GM18868 (cell line): ENCODE measurements around the gene OR51E2.
A peak's percentile ranks its signal among the peaks of the same experiment; 100 is the strongest.
"Not testable (repeated sequence)": the region's sequence is repeated elsewhere in the genome, so short reads cannot be mapped to it uniquely, and the experiment has no call there.

ENCODE experiments used
- ATAC-seq: cut with Tn5 transposase; IDR thresholded peaks from one replicate; pipeline ENCODE4 v1.9.1; 2021; ENCODE audit warnings: mild to moderate bottlenecking, moderate library complexity; ENCODE audit not compliant: unreplicated experiment

Gene OR51E2

GRCh38 chr11:4697585-4697984, at the start of gene OR51E2:
TSS of gene OR51E2 (minus strand) at chr11:4697853. CDS start at chr11:4682711, 15,142 bp downstream.
- ATAC-seq, result no peak

DNA sequence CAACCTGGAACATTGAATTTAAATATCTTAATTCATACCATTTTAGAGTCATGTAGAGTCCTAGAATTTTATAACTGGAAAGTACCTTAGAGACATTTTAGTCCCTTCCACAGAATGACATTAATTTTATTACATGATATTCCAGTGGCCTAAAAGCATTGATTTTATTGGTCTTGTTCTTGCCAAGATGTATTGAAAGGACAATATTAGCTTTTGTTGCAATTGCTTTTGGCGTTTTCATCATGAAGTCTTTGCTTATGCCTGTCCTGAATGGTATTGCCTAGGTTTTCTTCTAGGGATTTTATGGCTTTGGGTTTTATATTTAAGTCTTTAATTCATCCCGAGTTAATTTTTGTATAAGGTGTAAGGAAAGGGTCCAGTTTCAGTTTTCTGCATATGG, 43.1 kb upstream of the OR51E2 start:
- no peak for ATAC-seq

GRCh38 chr11:4727171-4727570, 29.5 kb upstream of the OR51E2 start:
- no peak for ATAC-seq

DNA sequence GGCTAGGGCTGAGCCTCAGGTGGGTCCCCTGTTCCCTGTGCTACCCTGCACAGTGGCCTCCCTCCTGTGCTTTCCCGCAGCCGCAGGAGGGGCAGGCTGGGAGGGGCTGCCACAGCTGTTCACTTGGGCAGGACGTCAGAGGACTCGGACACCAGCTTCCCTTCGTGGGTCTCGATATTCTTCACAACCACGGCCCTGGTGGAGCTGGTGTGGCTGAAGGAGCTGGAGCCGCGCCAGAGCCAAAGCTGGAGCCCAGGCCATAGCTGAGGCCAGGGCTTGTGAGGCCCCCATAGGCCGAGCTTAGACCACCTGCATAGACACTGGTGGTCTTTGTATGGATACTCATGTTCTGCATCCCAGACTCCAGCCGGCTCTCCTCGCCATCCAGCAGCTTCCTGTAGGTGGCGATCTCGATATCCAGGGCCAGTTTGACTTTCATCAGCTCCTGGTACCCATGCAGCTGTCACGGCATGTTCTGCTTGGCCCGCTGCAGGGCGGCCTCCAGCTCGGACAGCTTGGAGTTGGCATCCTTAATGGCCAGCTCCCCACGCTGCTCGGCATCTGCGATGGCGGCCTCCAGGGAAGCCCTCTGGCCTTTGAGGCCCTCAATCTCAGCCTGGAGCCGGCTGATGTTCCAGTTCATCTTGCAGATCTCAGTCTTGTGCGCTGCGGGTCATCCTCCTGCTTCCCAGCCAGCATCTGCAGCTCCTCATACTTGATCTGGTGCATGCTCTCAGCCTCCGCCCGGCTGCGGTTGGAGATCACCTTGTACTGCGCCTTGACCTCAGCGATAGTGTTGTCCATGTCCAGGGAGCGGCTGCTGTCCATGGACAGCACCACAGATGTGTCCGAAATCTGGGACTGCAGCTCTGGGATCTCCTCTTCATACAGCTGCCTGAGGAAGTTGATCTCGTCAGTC, 25.2 kb upstream of the OR51E2 start:
- not testable (repeated sequence) for ATAC-seq

GRCh38 chr11:4714300-4714699, 16.6 kb upstream of the OR51E2 start:
- no peak for ATAC-seq

DNA sequence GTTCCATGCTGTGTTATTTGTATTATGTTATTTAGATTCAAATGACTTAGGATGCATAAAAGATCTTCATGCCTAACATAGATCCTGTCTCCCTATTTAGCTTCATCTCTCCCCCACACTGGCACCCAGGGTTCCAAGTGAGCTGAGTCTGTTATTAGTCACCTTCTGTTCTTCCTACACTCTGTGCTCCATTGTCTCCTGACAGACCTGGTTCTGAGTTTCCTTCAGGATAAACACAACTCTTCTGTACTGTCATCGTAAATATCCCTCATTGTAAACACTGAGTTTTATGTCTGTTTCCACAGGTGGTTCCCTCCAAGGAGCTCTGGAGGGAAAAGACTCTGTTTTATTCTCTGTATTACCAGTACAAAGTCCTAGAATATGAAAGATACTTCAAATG, 15.6 kb upstream of the OR51E2 start:
- no peak for ATAC-seq

DNA sequence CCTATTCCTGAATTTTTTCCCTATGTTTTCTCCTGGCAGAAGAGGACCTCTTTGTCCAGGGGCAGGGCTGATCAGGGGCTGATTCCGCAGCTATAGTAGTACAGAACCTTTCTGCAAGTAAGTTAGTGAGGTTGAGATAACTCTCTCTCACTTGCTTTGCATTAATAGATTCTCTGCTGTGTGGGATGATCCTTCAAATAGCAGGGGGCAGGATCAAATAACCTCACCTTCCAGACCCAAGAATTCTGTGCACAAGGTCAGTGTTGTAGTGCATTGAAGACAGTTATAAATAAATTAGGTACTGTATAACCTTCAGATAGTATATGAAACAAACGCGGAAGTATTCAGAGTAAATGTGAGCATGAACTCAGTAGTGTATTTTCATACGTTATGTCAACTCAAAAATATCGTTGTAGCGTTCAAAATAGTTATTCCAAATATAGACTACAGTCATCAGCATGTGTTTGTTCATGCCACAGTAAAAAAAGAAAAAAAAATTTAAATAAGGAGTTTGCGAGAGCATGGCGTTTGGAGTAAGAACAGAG, 7.2 kb upstream of the OR51E2 start:
- no peak for ATAC-seq

GRCh38 chr11:4704054-4704789, 6.6 kb upstream of the OR51E2 start, which contains the start of gene MMP26:
TSS of gene MMP26 (plus strand) at chr11:4704784.
- ATAC-seq, result peak; percentile 42

- ATAC-seq, result no peak
Observed at GRCh38 chr11:4700436-4700820, 2.8 kb upstream of the OR51E2 start.

DNA sequence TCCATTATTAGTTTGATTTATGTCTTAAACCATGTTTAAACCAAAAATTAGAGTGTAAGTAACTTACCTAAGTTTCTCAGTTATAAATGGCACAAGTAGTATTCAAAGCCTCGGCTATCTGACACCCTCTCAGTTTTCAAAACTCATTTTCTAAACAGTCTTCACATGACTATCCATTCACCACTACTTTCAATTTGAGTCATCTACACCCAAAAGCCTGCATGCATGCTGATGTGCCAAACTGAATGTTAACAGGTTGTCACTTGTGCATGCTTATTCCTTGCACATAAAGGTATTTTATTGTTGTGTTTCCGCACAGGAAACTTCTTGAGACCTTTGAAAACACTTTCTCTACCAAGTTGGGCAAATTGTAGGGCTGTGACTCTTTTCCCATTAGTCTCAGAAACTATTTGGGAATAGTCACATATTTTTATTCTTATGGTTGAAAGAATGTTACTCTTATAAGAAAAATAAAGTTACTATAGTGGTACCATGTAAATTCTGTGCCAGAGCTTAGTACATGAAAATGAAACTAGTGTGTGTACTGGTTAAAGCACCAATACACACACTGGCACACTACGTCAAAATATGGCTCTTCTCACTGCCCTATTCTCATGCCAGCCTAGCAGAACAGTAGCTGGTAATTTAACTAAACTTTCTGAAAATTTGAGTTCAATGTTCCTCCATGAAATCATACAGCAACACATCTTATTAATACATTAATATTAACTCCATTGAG, 2.2 kb upstream of the OR51E2 start:
- peak; percentile 92 for ATAC-seq

DNA sequence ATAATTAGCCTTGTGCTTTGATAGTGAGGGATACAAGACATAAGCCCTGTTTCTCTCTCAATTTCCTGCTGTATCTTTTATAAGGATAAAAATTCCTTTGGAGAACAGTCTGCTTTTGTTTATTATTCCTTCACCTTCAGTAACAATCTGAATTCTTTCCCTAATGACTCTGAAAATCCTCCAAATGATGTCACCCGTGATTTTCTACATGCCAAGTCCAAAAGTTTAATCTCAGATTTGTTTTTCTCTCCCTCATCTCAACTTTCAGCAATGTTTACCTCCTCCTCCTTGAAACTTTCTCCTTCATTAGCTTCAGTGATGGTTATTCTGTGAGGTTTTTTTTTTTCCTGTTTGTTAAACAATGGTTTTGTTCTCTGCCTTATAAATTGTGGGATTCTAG, 2.2 kb downstream of the OR51E2 start:
- no peak for ATAC-seq

DNA sequence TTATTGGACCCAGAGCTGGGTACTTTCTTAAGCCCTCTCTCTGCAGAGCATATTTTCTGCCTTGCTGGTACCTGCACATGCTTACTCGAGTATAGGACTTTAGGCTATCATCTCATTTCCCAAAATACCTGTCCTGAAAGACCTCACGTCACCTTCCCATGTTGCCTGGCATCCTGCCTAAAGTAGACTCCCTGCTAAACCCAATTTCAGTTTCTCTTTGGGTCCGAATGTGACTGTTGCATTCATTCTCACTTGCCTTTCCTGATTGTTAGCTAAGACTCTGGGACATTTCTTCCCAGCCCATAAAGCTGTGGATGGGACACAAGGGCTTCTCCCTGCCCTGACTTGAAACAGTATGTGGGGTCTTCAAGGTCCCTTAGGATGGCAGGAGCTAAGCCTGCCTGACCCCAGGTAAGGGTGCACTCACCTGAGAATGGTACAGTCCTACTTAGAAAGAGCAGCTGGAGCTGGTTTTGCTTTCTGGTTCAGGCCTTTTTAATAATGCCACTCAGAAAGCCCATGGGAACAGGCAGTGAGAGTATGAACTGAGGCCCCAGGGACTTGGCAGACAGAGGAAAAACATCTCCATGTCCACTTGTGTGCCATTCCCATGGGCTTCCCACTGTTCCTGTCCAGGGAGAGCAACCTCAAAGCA, 12.9 kb downstream of the OR51E2 start:
- ATAC-seq, result no peak

DNA sequence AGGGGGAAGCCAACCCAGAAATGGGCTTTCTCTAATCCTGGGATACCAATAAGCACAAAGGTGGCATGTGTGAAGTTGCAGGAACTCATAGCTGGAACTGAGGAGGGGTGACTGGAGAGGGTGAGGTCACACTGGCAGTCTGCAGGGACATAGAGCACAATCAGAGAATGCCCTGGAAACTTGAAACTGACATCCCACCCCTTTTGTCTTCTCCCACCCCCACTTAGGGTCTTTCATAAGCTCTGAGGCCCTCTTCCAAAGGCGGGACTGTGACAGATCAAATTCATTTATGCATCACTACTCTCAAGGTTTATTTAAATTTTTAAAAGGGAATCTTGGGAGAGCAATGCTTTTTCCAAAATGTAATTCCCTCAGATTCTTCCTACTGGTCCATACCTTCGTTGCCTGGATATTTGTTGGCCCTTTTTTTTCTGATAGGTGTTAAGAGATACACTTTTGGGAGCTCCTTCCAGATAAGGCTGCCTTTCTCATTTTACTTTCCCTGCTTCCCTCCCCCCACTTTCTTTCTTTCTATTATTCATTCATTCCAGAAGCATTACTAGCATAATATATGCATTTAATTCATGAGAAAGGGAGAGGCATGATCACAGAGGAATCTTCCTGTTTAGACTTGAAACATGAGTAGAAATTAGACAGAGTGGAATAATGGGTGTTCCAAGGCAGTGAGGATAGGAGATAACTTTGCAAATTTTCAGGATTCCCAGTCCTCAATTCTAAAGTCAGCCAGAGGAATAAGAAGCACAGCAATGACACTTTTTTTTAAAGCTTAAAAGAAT, 14.8 kb downstream of the OR51E2 start:
- no peak for ATAC-seq

GRCh38 chr11:4680341-4680740, 17.3 kb downstream of the OR51E2 start:
- no peak for ATAC-seq

DNA sequence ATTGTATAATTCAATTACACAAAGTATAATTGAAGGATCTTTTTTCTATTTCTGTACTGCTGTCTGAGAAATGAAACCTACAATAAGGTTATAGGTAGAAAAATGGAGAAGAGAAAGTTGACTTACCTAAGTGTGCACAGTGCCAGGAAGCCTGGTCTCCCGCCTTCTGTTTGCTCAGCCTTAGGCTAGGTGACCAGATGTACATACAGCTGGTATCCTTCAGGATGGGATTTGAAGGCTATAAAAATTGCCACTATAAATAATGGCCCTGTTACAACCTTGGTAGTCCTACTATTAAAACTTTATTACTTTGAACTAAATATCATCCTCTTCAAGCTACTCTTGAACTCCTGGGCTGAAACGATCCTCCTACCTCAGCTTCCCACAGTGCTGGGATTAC, 19.7 kb downstream of the OR51E2 start:
- peak; percentile 60 for ATAC-seq

DNA sequence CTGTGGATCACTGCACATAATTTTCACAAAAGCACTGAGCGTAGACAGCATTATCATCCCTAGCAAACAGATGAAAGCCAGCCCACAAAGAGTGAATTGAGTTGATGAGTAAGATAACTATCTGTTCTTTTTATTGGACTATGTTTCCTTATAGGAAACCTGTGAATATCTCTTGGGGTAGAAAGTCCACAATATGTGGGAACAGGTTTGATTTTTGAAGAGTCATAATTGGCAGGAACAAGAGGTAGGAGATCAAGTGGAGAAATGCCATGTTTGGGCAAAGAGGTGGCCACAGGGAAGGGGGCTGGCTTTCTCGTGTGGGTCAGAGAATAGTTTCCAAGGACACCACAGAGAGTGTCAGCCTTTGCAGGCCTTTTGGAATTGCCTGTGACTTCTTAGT, 23.9 kb downstream of the OR51E2 start:
- ATAC-seq, result no peak

GRCh38 chr11:4672470-4672869, 25.2 kb downstream of the OR51E2 start:
- no peak for ATAC-seq

DNA sequence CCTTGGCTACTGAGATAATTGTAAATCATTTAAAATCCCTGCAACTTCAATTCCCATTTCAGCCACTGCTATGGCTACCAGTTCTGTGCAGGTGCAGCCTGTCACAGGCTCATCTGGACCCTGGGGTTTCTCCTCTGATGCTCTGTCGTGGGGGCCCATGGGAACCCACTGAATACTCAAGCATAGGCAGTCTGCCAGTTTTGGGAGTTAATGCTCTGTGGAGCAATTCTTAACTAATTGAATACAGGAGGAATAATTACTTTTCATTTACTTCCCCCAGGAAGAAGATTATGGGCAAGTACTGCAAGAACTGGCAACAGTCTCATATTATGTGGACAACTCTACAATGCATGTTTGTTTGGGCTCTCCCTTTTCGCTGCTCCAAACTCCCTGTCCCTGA, 25.9 kb downstream of the OR51E2 start:
- no peak for ATAC-seq

DNA sequence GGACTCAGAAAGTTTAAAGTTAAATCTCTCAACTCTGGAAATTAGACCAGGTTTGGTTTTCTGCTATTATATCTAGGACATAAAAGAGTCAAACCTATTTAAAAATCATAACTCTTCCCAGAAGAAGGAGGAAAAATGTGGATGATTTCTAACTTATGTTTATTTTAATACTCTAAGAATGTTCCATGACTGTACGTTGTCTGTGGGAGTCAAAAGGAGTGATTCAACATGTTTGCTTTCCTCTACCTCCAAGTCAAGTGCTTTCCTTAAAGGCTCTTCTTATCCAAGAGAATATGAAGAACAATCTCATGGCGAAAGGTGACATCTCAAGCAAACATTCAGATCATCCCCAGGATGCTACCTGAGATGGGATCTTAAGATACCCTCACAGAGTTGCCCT, 32.2 kb downstream of the OR51E2 start:
- ATAC-seq, result no peak

GRCh38 chr11:4664786-4665185, 32.9 kb downstream of the OR51E2 start:
- ATAC-seq, result no peak
